Motor neuron (in vitro differentiated cells): ENCODE data around the gene TRNT1. TPM values are rescaled to one million over a fixed set of nuclear protein-coding genes. Genes with fewer than 3 reads are reported as not detected.
A peak's percentile ranks its signal among the peaks of the same experiment; 100 is the strongest.

Experiments
- ATAC-seq, 8 experiments: fragments of 200-7000 bp; cut with Tn5 transposase; replicated peaks in 6 of 8; 2 replicates each; pipeline ENCODE4 v1.8.0; 2021; ENCODE audit warnings: mild to moderate bottlenecking in 8 of 8, moderate library complexity in 8 of 8
- H3K27ac ChIP-seq, 2 donors: fragments of 250-450 bp; sonication (Bioruptor Pico); 2 replicates each; pipeline ENCODE4 v1.9.0; 2021; ENCODE audit warnings: antibody characterized with exemption in 2 of 2, mild to moderate bottlenecking in 2 of 2, moderate library complexity in 1 of 2
- H3K4me1 ChIP-seq, 2 donors: fragments of 250-450 bp; sonication (Bioruptor Pico); replicated peaks in 1 of 2; 2 replicates each; pipeline ENCODE4 v1.6.1; 2021; ENCODE audit warnings: antibody characterized with exemption in 2 of 2, mild to moderate bottlenecking in 2 of 2, moderate library complexity in 1 of 2
- H3K4me3 ChIP-seq, 5 donors: fragments of 250-450 bp; sonication (Bioruptor Pico); 2 replicates each; pipeline ENCODE4 v1.9.0; 2021; ENCODE audit warnings: antibody characterized with exemption in 5 of 5, mild to moderate bottlenecking in 5 of 5, moderate library complexity in 4 of 5
- WGBS, 10 experiments: fragments of 450-650 bp; shearing (Covaris generic); methylation state at CpG; one replicate each; pipeline ENCODE4 v1.0.0; 2022; 5-methylcytosine and 5-hydroxymethylcytosine counted together
- in situ Hi-C, 9 experiments: fragments of 400-800 bp; cut with MboI; loops; one replicate each; pipeline ENCODE4 v1.15.0; 2021; ENCODE audit warnings: low sequenced_read_pairs in 9 of 9, low pct_unique_long_range_greater_than_20kb in 2 of 9; ENCODE audit not compliant: unreplicated experiment in 9 of 9
- total RNA-seq, 8 experiments: library from RNA; unstranded; fragments of 300-600 nt; gene quantifications; 2 replicates each; pipeline versions ENCODE4 v1.2.3 to v1.2.4, GENCODE V29; 2022

Gene TRNT1
- total RNA-seq, result 10 to 100 TPM; 14.6 to 59.9 (median 22.6) TPM

- Histone ChIP-seq H3K27ac (peak within 1 kb of the TSS; percentile 81 to 90), H3K4me1 (peaks cover 11 to 12% of the 10 kb centered on the region in 2 donors), H3K4me3 (peak within 1 kb of the TSS; percentile 58 to 88 (median 87))
- 0 to 20% (median 6%) methylated on average over 1 to 23 of the region's 100 CpGs; no CpG with 5 or more reads in 3 of the 10 experiments for WGBS, 10 experiments
- peak; percentile 92 to 97 (median 94) for ATAC-seq
- in situ Hi-C loops, result no loop called here
Observed at GRCh38 chr3:3126477-3127431, at the start of gene TRNT1. TSS of gene TRNT1 (plus strand) at chr3:3126940. CDS start at chr3:3129041, 2,101 bp downstream.

GRCh38 chr3:3080309-3080708 lies 46.4 kb upstream of the TRNT1 start:
- Histone ChIP-seq H3K27ac (no peak overlapping the region), H3K4me3 (no peak overlapping the region), H3K4me1 (no peaks in the 10 kb centered on the region)
- WGBS, 10 experiments, result 0 to 80% (median 48%) methylated on average over 1 to 5 of the region's 5 CpGs
- no peak for ATAC-seq
- in situ Hi-C loops, result no loop called here

GRCh38 chr3:3081381-3082233 lies 45.1 kb upstream of the TRNT1 start:
- 21 to 100% (median 79%) methylated on average over 1 to 9 of the region's 9 CpGs for WGBS, 10 experiments
- Histone ChIP-seq H3K4me3 (no peak overlapping the region), H3K4me1 (no peaks in the 10 kb centered on the region), H3K27ac (no peak overlapping the region)
- in situ Hi-C loops, result no loop called here
- no peak for ATAC-seq

- Histone ChIP-seq H3K27ac (no peak overlapping the region), H3K4me3 (no peak overlapping the region), H3K4me1 (peaks cover 0 to 3% of the 10 kb centered on the region in 2 donors)
- ATAC-seq, result no peak
- WGBS, 10 experiments, result 0 to 100% (median 47%) methylated on average over 1 to 2 of the region's 2 CpGs; no CpG with 5 or more reads in 1 of the 10 experiments
- in situ Hi-C loops, result no loop called here
Observed at GRCh38 chr3:3082234-3082924, 44.4 kb upstream of the TRNT1 start.

GRCh38 chr3:3084890-3085289 lies 41.9 kb upstream of the TRNT1 start:
- WGBS, 10 experiments, result 0 to 100% (median 0%) methylated on average over 1 to 2 of the region's 3 CpGs; no CpG with 5 or more reads in 7 of the 10 experiments
- ATAC-seq, result no peak
- peaks cover 0 to 7% of the 10 kb centered on the region in 2 donors for H3K4me1 ChIP-seq
- H3K27ac ChIP-seq, result no peak overlapping the region
- no peak overlapping the region for H3K4me3 ChIP-seq
- in situ Hi-C loops, result no loop called here

GRCh38 chr3:3085782-3086181 lies 41.0 kb upstream of the TRNT1 start:
- H3K27ac ChIP-seq, result no peak overlapping the region
- H3K4me3 ChIP-seq, result no peak overlapping the region
- ATAC-seq, result no peak
- peaks cover 0 to 7% of the 10 kb centered on the region in 2 donors for H3K4me1 ChIP-seq
- in situ Hi-C loops, result no loop called here
- 0 to 87% (median 68%) methylated on average over 1 to 6 of the region's 6 CpGs; no CpG with 5 or more reads in 2 of the 10 experiments for WGBS, 10 experiments

- ATAC-seq, result no peak
- Histone ChIP-seq H3K4me3 (no peak overlapping the region), H3K27ac (no peak overlapping the region), H3K4me1 (peaks cover 0 to 7% of the 10 kb centered on the region in 2 donors)
- 0 to 100% (median 79%) methylated on average over 1 to 6 of the region's 6 CpGs for WGBS, 10 experiments
- in situ Hi-C loops, result no loop called here
Observed at GRCh38 chr3:3086239-3086638, 40.5 kb upstream of the TRNT1 start.

GRCh38 chr3:3087279-3087678 lies 39.5 kb upstream of the TRNT1 start:
- ATAC-seq, result peak in 2 of 8 experiments; percentile 22 to 36
- H3K4me1 ChIP-seq, result peaks cover 0 to 7% of the 10 kb centered on the region in 2 donors
- no peak overlapping the region for H3K27ac ChIP-seq
- H3K4me3 ChIP-seq, result no peak overlapping the region
- in situ Hi-C loops, result no loop called here

GRCh38 chr3:3087716-3088465 lies 38.8 kb upstream of the TRNT1 start:
- Histone ChIP-seq H3K4me1 (peaks cover 0 to 7% of the 10 kb centered on the region in 2 donors), H3K4me3 (no peak overlapping the region), H3K27ac (no peak overlapping the region)
- whole genome bisulfite sequencing, 10 experiments, result 20 to 79% (median 54%) methylated on average over 4 to 7 of the region's 7 CpGs; no CpG with 5 or more reads in 1 of the 10 experiments
- in situ Hi-C loops, result no loop called here
- ATAC-seq, result peak in 2 of 8 experiments; percentile 32 to 44

- ATAC-seq, result no peak
- Histone ChIP-seq H3K4me1 (peaks cover 0 to 7% of the 10 kb centered on the region in 2 donors), H3K4me3 (no peak overlapping the region), H3K27ac (no peak overlapping the region)
- WGBS, 10 experiments, result 0 to 94% (median 50%) methylated on average over 1 to 4 of the region's 4 CpGs; no CpG with 5 or more reads in 5 of the 10 experiments
- in situ Hi-C loops, result no loop called here
Observed at GRCh38 chr3:3089017-3089416, 37.7 kb upstream of the TRNT1 start.

GRCh38 chr3:3097958-3098357 lies 28.8 kb upstream of the TRNT1 start:
- no peak for ATAC-seq
- H3K27ac ChIP-seq, result no peak overlapping the region
- no peaks in the 10 kb centered on the region for H3K4me1 ChIP-seq
- H3K4me3 ChIP-seq, result no peak overlapping the region
- 10 to 90% (median 54%) methylated on average over 1 to 4 of the region's 4 CpGs; no CpG with 5 or more reads in 4 of the 10 experiments for WGBS, 10 experiments
- in situ Hi-C loops, result no loop called here
